Activated T-helper 2 cell treated with anti-CD3 and anti-CD28 coated beads, Interferon-gamma antibody, Interleukin-2, Interleukin-4, amounts not matched to agents 10 μg/mL and 5 μg/mL and 100 μg/mL, durations not matched to agents 14 hours and 24 hours and 36 hours (primary cell): ENCODE measurements around the gene FXR2. TPM values are rescaled to one million over a fixed set of nuclear protein-coding genes. Genes with fewer than 3 reads are reported as not detected.

Source experiments
- DNase-seq: peaks from one replicate; pipeline ENCODE4 v3.0.0; 2021; ENCODE audit warnings: low spot score
- H3K27ac Mint-ChIP-seq: one replicate; pipeline ENCODE4 v1.8.0; 2021; ENCODE audit warnings: mixed read lengths
- H3K27me3 Mint-ChIP-seq: one replicate; pipeline ENCODE4 v1.8.0; 2021; ENCODE audit warnings: low read depth, mixed read lengths
- H3K36me3 Mint-ChIP-seq: one replicate; pipeline ENCODE4 v1.8.0; 2021; ENCODE audit warnings: low read depth, mixed read lengths
- H3K4me1 Mint-ChIP-seq: one replicate; pipeline ENCODE4 v1.8.0; 2021; ENCODE audit warnings: low read depth, mixed read lengths
- H3K4me3 Mint-ChIP-seq: one replicate; pipeline ENCODE4 v1.8.0; 2021; ENCODE audit warnings: low read depth, mild to moderate bottlenecking, moderate library complexity, mixed read lengths
- H3K9me3 Mint-ChIP-seq: one replicate; pipeline ENCODE4 v1.8.0; 2021; ENCODE audit warnings: mixed read lengths
- intact Hi-C: fragments of 100-400 bp; cut with micrococcal nuclease; formaldehyde crosslinking; loops from one replicate; pipeline ENCODE4 v1.15.1; 2023
- total RNA-seq: library from RNA; stranded (reverse); gene quantifications from 2 replicates; pipeline ENCODE4 v1.2.3, GENCODE V29; 2022

Gene FXR2
- 59.0 and 63.1 TPM in 2 replicates for total RNA-seq

GRCh38 chr17:7614425-7615264 is at the start of gene FXR2:
Gene FXR2, minus strand, starts transcription at chr17:7614897. Its CDS starts 365 bp downstream, at chr17:7614532.
- intact Hi-C loops = loop anchor here (1.0 to 2.0 kb wide), 3 partner anchors 32 to 72 kb away; partner anchors contain the start of gene MPDU1
- peak; percentile 99 for DNase-seq
- Mint-ChIP-seq H3K4me3 (peak within 1 kb of the TSS; percentile 89), H3K27me3 (no peaks in the 10 kb centered on the region), H3K27ac (peak within 1 kb of the TSS; percentile 84), H3K36me3 (peaks cover 24% of the 10 kb centered on the region), H3K4me1 (peaks cover 21% of the 10 kb centered on the region), H3K9me3 (no peaks in the 10 kb centered on the region)

- no peak overlapping the region for H3K4me3 Mint-ChIP-seq
- H3K4me1 Mint-ChIP-seq = no peaks in the 10 kb centered on the region
Observed at GRCh38 chr17:7656958-7657609, 42.4 kb upstream of the FXR2 start.

GRCh38 chr17:7655541-7655840 is 40.8 kb upstream of the FXR2 start:
- intact Hi-C loops = no loop called here
- peaks cover 40% of the 10 kb centered on the region for H3K27me3 Mint-ChIP-seq
- no peak overlapping the region for H3K27ac Mint-ChIP-seq
- no peak overlapping the region for H3K4me3 Mint-ChIP-seq
- H3K9me3 Mint-ChIP-seq = no peaks in the 10 kb centered on the region
- H3K4me1 Mint-ChIP-seq = peaks cover 5% of the 10 kb centered on the region
- DNase-seq = no peak
- H3K36me3 Mint-ChIP-seq = no peaks in the 10 kb centered on the region

More at GRCh38 chr17:7656958-7657609, 42.4 kb upstream of the FXR2 start:
- no peak for DNase-seq
- Mint-ChIP-seq H3K9me3 (no peaks in the 10 kb centered on the region), H3K27ac (no peak overlapping the region), H3K27me3 (peaks cover 31% of the 10 kb centered on the region), H3K36me3 (no peaks in the 10 kb centered on the region)
- intact Hi-C loops = no loop called here

- Mint-ChIP-seq H3K36me3 (no peaks in the 10 kb centered on the region), H3K4me3 (no peak overlapping the region), H3K27me3 (peaks cover 45% of the 10 kb centered on the region), H3K9me3 (no peaks in the 10 kb centered on the region), H3K27ac (no peak overlapping the region), H3K4me1 (peaks cover 10% of the 10 kb centered on the region)
- intact Hi-C loops = no loop called here
- DNase-seq = no peak
Observed at GRCh38 chr17:7654832-7655540, 40.3 kb upstream of the FXR2 start.

- intact Hi-C loops = no loop called here
- Mint-ChIP-seq H3K9me3 (no peaks in the 10 kb centered on the region), H3K36me3 (no peaks in the 10 kb centered on the region), H3K27ac (no peak overlapping the region), H3K27me3 (peaks cover 54% of the 10 kb centered on the region), H3K4me1 (peaks cover 12% of the 10 kb centered on the region), H3K4me3 (no peak overlapping the region)
- DNase-seq = no peak
Observed at GRCh38 chr17:7652388-7653356, 38.0 kb upstream of the FXR2 start.

- peak overlapping the region; percentile 30 for H3K4me3 Mint-ChIP-seq
- H3K9me3 Mint-ChIP-seq = no peaks in the 10 kb centered on the region
- H3K27me3 Mint-ChIP-seq = peaks cover 54% of the 10 kb centered on the region
- intact Hi-C loops = loop anchor here (2.0 kb wide), 1 partner anchor 25 kb away; the partner anchor contains the start of gene SAT2
- DNase-seq = no peak
- peaks cover 12% of the 10 kb centered on the region for H3K4me1 Mint-ChIP-seq
- no peak overlapping the region for H3K27ac Mint-ChIP-seq
- no peaks in the 10 kb centered on the region for H3K36me3 Mint-ChIP-seq
Observed at GRCh38 chr17:7651665-7652387, 37.1 kb upstream of the FXR2 start.

GRCh38 chr17:7651097-7651664 is 36.5 kb upstream of the FXR2 start:
- Mint-ChIP-seq H3K27ac (no peak overlapping the region), H3K36me3 (no peaks in the 10 kb centered on the region), H3K4me1 (peaks cover 12% of the 10 kb centered on the region), H3K4me3 (peak overlapping the region; percentile 67), H3K27me3 (peaks cover 55% of the 10 kb centered on the region), H3K9me3 (no peaks in the 10 kb centered on the region)
- DNase-seq = no peak
- intact Hi-C loops = loop anchor here (2.0 kb wide), 1 partner anchor 24 kb away; the partner anchor contains the start of gene SAT2

- Mint-ChIP-seq H3K36me3 (no peaks in the 10 kb centered on the region), H3K9me3 (no peaks in the 10 kb centered on the region), H3K4me1 (peaks cover 12% of the 10 kb centered on the region)
Observed at GRCh38 chr17:7650509-7651096, 35.9 kb upstream of the FXR2 start, which contains the start of gene ATP1B2. Gene ATP1B2, plus strand, starts transcription at chr17:7650926. Its CDS starts 593 bp downstream, at chr17:7651519.

GRCh38 chr17:7647018-7647417 is 32.3 kb upstream of the FXR2 start:
- intact Hi-C loops = no loop called here
- Mint-ChIP-seq H3K4me1 (peaks cover 18% of the 10 kb centered on the region), H3K27me3 (peaks cover 26% of the 10 kb centered on the region), H3K27ac (no peak overlapping the region), H3K36me3 (no peaks in the 10 kb centered on the region), H3K9me3 (no peaks in the 10 kb centered on the region), H3K4me3 (no peak overlapping the region)
- DNase-seq = no peak

More at GRCh38 chr17:7650509-7651096, 35.9 kb upstream of the FXR2 start, which contains the start of gene ATP1B2:
- peak; percentile 62 for DNase-seq
- H3K4me3 Mint-ChIP-seq = peak within 1 kb of the TSS; percentile 78
- peaks cover 56% of the 10 kb centered on the region for H3K27me3 Mint-ChIP-seq
- no peak within 1 kb of the TSS for H3K27ac Mint-ChIP-seq
- intact Hi-C loops = loop anchor here (2.0 kb wide), 1 partner anchor 24 kb away; the partner anchor contains the start of gene SAT2

GRCh38 chr17:7646457-7646856 is 31.8 kb upstream of the FXR2 start:
- Mint-ChIP-seq H3K27ac (no peak overlapping the region), H3K9me3 (no peaks in the 10 kb centered on the region)
- intact Hi-C loops = no loop called here

GRCh38 chr17:7644775-7645174 is 30.1 kb upstream of the FXR2 start:
- no peaks in the 10 kb centered on the region for H3K9me3 Mint-ChIP-seq
- DNase-seq = no peak
- H3K4me3 Mint-ChIP-seq = no peak overlapping the region
- intact Hi-C loops = no loop called here
- H3K4me1 Mint-ChIP-seq = peaks cover 10% of the 10 kb centered on the region
- H3K27ac Mint-ChIP-seq = no peak overlapping the region
- H3K36me3 Mint-ChIP-seq = no peaks in the 10 kb centered on the region
- H3K27me3 Mint-ChIP-seq = peaks cover 10% of the 10 kb centered on the region

More at GRCh38 chr17:7646457-7646856, 31.8 kb upstream of the FXR2 start:
- H3K4me3 Mint-ChIP-seq = no peak overlapping the region
- DNase-seq = no peak
- H3K4me1 Mint-ChIP-seq = peaks cover 22% of the 10 kb centered on the region
- H3K36me3 Mint-ChIP-seq = no peaks in the 10 kb centered on the region
- H3K27me3 Mint-ChIP-seq = peaks cover 23% of the 10 kb centered on the region
